Mesodermal cell (in vitro differentiated cells): ENCODE measurements around the gene HOXA9.

Experiments used
- H3K27ac ChIP-seq: 2 replicates; pipeline ENCODE4 v1.7.0; 2013; ENCODE audit warnings: mild to moderate bottlenecking, low read depth, low read length, moderate library complexity; ENCODE audit not compliant: severe bottlenecking
- H3K36me3 ChIP-seq: 2 replicates; pipeline ENCODE4 v1.7.1; 2013; ENCODE audit warnings: mild to moderate bottlenecking, low read length, moderate library complexity; ENCODE audit not compliant: control insufficient read depth, insufficient read depth
- H3K4me1 ChIP-seq: one replicate; pipeline ENCODE4 v1.7.1; 2013; ENCODE audit warnings: mild to moderate bottlenecking, low read length; ENCODE audit not compliant: insufficient read depth, control insufficient read depth, poor library complexity, severe bottlenecking
- H3K4me3 ChIP-seq: 2 replicates; pipeline ENCODE4 v1.7.0; 2013; ENCODE audit warnings: low read length, control low read depth, mild to moderate bottlenecking; ENCODE audit not compliant: insufficient read depth, poor library complexity, severe bottlenecking; ENCODE audit errors: extremely low read depth
- H3K9me3 ChIP-seq: 2 replicates; pipeline ENCODE4 v1.7.1; 2013; ENCODE audit warnings: mild to moderate bottlenecking, low read length, moderate library complexity; ENCODE audit not compliant: control insufficient read depth
- WGBS, 2 experiments: methylation state at CpG; one replicate each; pipeline ENCODE4 v1.1.5; 2013; ENCODE audit warnings: missing lambda C conversion rate in 2 of 2; ENCODE audit not compliant: insufficient coverage in 2 of 2; 5-methylcytosine and 5-hydroxymethylcytosine counted together

HOXA9 gene

DNA sequence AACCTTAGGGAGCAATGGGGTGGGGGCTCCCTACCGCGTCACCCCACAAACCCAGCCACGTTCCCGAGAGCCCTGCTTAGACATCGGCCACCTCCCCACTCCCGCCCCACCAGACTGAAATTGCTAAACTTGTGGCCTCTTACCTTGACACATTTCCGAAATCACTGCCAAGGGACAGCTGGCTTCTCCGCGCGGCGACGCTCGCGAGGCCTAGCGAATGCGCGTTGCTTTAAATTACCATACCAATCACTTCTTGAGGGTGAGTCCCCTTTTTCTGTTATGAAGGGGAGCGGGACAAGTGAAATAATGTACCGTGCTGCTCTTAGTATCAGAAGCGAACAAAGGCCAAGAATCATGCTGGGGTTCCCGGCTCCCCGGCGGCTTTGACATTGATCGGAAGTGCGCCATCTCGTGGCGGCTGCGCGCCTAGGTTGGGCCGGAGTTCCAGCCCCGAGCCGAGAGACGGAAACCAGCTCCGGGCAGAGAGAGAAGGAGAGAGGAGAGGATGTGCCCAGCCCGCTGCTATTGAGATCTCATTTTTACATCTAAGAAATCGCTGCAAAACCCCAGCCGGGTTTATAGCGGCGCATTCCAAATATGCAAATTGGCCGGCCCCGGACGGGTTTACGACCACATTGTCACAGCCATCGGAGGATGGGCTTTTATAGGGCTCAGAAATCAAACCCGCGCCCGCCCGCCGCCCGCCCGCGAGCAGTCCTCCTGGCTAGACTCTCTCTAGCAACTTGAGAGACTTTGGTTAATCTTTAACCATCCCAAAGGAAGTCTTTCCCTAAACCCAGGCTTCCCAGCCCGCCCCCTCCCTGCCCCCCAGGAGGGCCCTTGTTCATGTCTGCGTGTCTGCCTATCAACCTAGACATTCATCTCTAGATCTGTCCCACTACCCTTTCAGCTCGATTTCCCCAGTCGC, 14.4 kb upstream of the HOXA9 start:
- peak overlapping the region; percentile 29 for H3K27ac ChIP-seq
- H3K9me3 ChIP-seq = no peaks in the 10 kb centered on the region
- peak overlapping the region; percentile 16 for H3K4me3 ChIP-seq
- 2 to 4% methylated on average over 32 to 41 of the region's 56 CpGs for WGBS, 2 experiments
- H3K4me1 ChIP-seq = peaks cover 2% of the 10 kb centered on the region
- H3K36me3 ChIP-seq = no peaks in the 10 kb centered on the region

DNA sequence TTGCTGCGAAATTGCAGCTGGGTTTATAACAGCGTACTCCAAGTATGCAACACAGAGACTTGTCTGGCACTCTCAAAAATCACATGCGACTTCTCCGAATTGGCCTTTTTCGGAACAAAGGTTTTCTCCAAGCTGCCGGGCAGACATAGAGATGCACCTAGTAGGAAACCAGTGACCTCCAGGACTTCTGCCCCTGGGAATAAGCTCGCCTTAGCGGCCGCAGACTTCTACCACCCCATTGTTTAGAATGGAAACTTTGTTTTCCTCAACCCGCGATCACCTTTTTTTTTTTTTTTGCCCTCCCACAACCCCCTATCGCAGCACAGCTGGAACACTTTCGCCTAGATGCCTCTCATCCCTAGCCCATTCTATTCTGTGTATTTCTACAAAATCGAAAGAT, 13.7 kb upstream of the HOXA9 start:
- H3K27ac ChIP-seq = no peak overlapping the region
- H3K36me3 ChIP-seq = no peaks in the 10 kb centered on the region
- peak overlapping the region; percentile 16 for H3K4me3 ChIP-seq
- H3K9me3 ChIP-seq = no peaks in the 10 kb centered on the region
- WGBS, 2 experiments = 4 to 5% methylated on average over 12 to 13 of the region's 14 CpGs
- H3K4me1 ChIP-seq = peaks cover 5% of the 10 kb centered on the region

DNA sequence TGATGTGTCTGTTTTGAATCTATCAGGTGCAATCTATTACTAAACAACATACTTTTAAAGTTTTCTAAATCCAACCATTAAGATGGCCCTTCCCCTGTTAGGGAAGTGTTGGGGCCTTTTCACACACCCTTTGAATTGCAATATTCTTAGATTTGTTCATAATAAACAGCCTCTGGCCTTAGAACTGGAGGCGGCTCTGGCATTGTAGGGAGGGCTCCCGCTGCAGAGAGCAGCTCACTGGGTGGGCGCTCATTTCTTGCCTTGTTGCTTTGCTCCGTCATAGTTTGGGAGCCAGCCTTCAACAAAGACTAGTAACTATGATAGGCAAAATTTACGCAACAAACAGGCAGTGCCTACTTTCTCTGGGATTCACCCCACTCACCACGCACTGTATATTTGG, 13.0 kb upstream of the HOXA9 start:
- no peaks in the 10 kb centered on the region for H3K36me3 ChIP-seq
- no peaks in the 10 kb centered on the region for H3K9me3 ChIP-seq
- WGBS, 2 experiments = 14 to 23% methylated on average over 2 to 4 of the region's 6 CpGs
- H3K4me3 ChIP-seq = no peak overlapping the region
- peaks cover 5% of the 10 kb centered on the region for H3K4me1 ChIP-seq
- no peak overlapping the region for H3K27ac ChIP-seq

DNA sequence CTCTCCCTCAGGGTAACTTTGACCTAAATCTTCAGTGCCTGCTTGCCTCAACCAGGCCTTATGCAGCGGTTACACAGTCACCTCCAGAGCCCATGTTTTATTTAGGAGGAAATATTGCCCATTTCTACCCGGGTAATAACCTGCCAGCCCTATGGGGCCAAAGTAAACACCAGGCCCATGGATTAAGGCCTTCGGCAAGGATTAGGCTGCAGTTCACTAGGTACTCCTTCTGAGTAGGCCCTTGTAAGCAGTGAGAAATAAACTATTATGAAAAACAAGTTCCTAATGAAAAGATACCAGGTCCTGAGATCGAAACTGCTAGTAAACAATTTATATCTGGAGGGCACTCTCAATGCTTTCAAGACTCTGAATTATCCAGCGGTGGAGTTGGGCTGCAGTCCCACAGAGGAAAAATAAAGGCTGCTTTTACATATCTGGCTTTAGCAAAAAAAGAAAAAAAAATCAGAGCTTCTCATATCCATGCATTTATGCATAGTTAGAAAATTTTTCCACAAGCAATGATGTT, 12.5 kb upstream of the HOXA9 start:
- Histone ChIP-seq H3K9me3 (no peaks in the 10 kb centered on the region), H3K4me3 (no peak overlapping the region), H3K36me3 (no peaks in the 10 kb centered on the region), H3K27ac (no peak overlapping the region), H3K4me1 (peaks cover 3% of the 10 kb centered on the region)
- 0 to 28% methylated on average over 1 to 4 of the region's 5 CpGs for WGBS, 2 experiments

DNA sequence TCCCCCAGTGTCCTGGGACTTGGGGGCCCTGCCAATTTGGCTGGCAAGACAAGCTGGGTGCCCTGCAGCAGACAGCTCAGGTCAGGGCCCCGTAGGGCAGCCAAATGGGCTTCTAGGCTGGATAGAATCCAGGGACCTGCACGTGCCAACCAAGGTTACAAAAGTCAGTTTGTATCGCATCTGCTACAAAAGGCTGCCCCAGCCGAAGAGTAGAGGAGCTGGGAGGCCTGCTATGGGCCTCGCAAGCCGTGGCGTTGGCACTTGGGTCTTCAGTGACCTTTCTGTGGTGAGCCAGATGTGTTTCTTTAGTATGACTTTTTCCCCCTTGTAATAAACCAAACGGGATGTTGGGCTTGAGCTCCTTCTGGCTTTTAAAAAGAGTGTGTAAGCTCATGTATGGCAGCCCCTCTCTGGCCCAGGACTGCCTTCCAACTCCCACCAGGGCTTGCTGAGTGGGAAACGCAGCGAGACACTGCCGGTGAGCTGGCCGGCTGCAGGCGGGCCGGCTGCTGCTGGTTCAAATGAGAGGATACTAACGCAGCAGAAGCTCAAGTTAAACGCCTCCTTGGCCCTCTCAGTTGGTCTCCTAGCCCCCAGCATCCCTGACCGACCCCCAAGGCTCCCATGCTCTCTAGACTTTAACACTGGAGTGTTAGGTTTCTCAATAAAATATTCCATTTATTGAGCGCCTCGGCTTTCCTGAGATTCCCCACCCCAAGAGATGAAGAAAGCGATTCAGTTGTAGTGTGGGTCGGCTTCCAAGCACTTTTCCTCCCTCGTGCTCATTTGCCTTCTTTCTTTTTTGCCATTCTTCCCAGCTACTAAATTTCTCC, 11.8 kb upstream of the HOXA9 start:
- Histone ChIP-seq H3K36me3 (no peaks in the 10 kb centered on the region), H3K4me1 (peaks cover 3% of the 10 kb centered on the region), H3K27ac (no peak overlapping the region), H3K4me3 (no peak overlapping the region), H3K9me3 (no peaks in the 10 kb centered on the region)
- 20 to 26% methylated on average over 17 of the region's 22 CpGs for WGBS, 2 experiments

- WGBS, 2 experiments = 50 to 73% methylated on average over 2 of the region's 3 CpGs
- Histone ChIP-seq H3K27ac (no peak overlapping the region), H3K4me3 (no peak overlapping the region)
Measured at GRCh38 chr7:27176524-27176845, 11.1 kb upstream of the HOXA9 start.

DNA sequence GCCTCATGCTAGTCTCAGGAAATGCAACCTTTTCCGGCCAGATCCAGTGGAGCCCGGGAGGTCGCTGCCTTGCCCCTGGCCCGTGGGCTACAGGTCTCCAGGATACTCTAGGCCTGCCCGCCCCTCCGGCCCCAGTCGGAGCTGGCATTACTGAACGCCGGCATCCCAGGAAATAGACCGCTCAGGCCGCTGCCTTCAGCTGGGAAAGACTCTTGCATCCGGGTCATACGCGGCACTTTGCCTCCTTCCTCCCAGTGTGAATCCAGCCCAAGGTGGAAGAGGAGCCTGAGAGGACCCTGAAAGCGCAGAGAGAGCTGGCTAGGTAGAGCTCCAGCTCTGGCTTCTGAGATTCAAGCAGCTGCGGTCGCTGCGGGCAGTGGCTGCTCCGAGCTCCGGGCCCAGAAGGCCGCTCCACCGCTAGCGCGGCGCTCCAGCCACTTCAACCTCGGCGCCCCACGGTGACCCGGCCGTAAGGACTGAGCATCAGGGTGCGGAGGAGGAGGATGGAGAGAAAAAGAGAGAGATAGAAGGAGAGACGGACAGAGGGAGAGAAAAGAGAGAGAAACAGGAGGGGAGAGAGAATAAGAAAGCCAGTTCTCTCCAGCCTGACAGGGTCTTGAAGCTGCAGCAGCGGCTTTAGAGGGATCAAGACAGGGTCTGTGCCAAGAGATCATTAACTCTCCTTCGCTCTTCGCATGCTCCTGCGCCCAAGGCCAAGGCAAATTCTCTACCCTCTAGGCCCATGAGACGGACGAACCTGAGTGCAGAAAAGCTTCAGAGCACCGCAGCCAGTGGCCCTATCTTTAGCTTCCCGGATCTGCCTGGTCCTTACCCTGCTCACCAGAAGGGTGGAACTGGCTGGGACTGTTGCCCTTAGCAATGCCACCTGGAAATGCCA, 10.5 kb upstream of the HOXA9 start:
- whole genome bisulfite sequencing, 2 experiments = 7 to 11% methylated on average over 38 to 40 of the region's 40 CpGs
- Histone ChIP-seq H3K9me3 (no peaks in the 10 kb centered on the region), H3K27ac (no peak overlapping the region), H3K4me3 (no peak overlapping the region), H3K36me3 (no peaks in the 10 kb centered on the region), H3K4me1 (peaks cover 3% of the 10 kb centered on the region)

More at GRCh38 chr7:27176524-27176845, 11.1 kb upstream of the HOXA9 start:
- peaks cover 3% of the 10 kb centered on the region for H3K4me1 ChIP-seq
- no peaks in the 10 kb centered on the region for H3K9me3 ChIP-seq
- H3K36me3 ChIP-seq = no peaks in the 10 kb centered on the region

DNA sequence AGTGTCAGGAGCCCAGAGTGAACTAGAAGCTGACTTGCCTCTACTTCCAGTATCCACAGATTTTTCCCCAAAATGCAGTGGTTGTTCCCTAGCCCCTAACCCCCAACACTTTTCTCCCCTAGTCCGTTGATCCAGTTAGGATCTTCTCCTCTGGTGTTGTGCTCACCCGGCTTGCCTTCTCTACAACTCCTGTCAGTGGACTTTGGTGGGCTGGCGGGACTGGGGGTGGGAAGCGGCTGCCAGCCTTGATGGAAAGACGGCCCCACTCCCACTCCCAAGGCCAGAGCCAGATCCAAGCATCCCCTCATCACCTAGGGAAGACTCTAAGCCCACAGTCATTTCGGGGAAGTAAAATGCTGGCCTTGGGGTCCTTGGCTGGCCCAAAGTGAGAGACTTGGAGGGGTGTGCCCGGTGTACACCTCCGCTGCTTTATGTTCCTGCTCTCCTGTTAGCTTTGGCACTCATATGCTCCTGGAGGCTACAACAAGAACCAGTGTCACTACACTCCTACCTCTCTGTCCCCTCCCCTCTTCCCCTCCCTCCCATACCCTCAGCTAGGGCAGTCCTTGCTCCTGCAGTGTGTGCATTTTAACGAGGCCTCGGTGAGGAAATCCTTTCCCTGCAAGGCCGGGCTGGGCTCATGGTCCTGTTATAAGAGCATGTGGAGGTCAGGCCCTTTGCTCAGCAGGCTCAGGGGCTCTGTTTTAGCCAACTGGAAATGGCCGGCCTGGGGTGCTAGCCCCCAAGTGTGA, 9.7 kb upstream of the HOXA9 start:
- H3K9me3 ChIP-seq = no peaks in the 10 kb centered on the region
- peaks cover 3% of the 10 kb centered on the region for H3K4me1 ChIP-seq
- H3K36me3 ChIP-seq = no peaks in the 10 kb centered on the region
- H3K27ac ChIP-seq = no peak overlapping the region
- H3K4me3 ChIP-seq = no peak overlapping the region
- 8 to 14% methylated on average over 6 to 7 of the region's 12 CpGs for WGBS, 2 experiments

- H3K27ac ChIP-seq = no peak within 1 kb of the TSS
- H3K9me3 ChIP-seq = no peaks in the 10 kb centered on the region
- 4 to 7% methylated on average over 58 to 63 of the region's 82 CpGs for WGBS, 2 experiments
- peaks cover 3% of the 10 kb centered on the region for H3K4me1 ChIP-seq
- H3K36me3 ChIP-seq = no peaks in the 10 kb centered on the region
- H3K4me3 ChIP-seq = peak within 1 kb of the TSS; percentile 26
Measured at GRCh38 chr7:27173956-27174873, 8.9 kb upstream of the HOXA9 start, which contains the start of gene HOXA10. Gene HOXA10, minus strand, starts transcription at chr7:27174320. Its CDS starts 14 bp downstream, at chr7:27174306.
